ENCODE data around the gene CHP2. TPM values are rescaled to one million over a fixed set of nuclear protein-coding genes. Genes with fewer than 3 reads are reported as not detected.

Gene CHP2
- total and polyA plus RNA-seq, 2 of the 13 experiments (the other 11 are each of a cell fraction or from before 2014, with no cell fraction given): not detected

DNA sequence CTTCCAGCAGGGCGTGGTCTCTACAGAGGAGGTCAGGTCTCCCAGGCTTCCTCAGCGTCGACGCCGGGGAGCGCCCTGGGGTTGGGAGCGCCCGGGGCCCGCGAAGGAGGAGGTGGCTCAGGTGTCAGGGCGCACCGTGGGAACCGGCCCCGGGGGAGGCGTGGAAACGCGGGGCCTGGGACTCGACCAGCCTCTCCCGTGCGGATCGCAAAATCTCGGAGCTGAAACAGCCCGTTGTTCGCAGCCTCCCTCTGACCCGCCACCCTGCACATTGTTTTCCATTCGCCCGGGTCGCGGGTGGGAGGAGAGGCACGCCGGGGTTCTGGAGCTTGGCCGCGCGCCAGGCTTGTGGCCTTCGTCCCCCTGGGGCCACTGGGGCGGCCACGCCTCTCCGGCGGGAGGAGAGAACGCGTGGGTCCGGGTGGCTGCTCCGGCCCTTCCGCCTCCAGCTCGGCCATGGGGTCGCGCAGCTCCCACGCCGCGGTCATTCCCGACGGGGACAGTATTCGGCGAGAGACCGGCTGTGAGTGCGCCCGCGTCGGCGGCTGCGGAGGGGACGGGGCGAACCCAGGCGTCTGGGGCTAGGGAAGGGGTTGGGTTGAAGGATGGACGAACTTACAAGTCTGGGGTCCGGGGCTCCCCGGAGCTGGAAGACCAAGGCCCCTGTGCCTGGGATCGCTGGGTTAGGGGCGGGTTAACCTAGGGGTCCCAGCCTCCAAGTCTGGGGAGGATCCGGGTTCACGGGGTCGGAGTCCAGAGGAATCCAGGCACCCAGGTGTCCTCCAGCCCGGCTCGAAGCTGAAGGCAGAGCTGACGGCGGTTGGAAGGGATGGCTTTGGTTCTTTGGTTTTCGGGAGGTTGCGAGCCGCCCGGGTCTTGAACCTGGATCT, at the start of gene CHP2 (continued):
- TF ChIP-seq KLF12 (CRISPR knock-in tag; IDR thresholded peaks at IDR 0.05; ENCODE audit: borderline replicate concordance) (0 out of 2 replicates have a peak, but pooled peaks have one; percentile 30), BCL3 (CRISPR knock-in tag; IDR thresholded peaks at IDR 0.05) (peak; percentile 52; the same call in 1 of the 2 replicates), HNRNPK (IDR thresholded peaks at IDR 0.05; ENCODE audit: low read depth, low read length, poor library complexity, severe bottlenecking) (peak; percentile 71), MED8 (CRISPR knock-in tag; IDR thresholded peaks at IDR 0.05; ENCODE audit: insufficient replicate concordance) (peak; percentile 28), ATM (IDR thresholded peaks at IDR 0.05; ENCODE audit: borderline replicate concordance) (no peak), FOXO1 (CRISPR knock-in tag; IDR thresholded peaks at IDR 0.05) (no peak), ZNF260 (CRISPR knock-in tag; IDR thresholded peaks at IDR 0.05; ENCODE audit: borderline replicate concordance, low read depth) (no peak), SUZ12 (IDR thresholded peaks at IDR 0.05; ENCODE audit: low read depth, low read length) (no peak), ZNF512 (CRISPR knock-in tag; IDR thresholded peaks at IDR 0.05) (peak; percentile 41; the same call in 1 of the 2 replicates), KAT7 (CRISPR knock-in tag; IDR thresholded peaks at IDR 0.05; ENCODE audit: borderline replicate concordance) (no peak), ZNF136 (CRISPR knock-in tag; IDR thresholded peaks at IDR 0.05; ENCODE audit: low read depth) (no peak), ATF1 (CRISPR knock-in tag; IDR thresholded peaks at IDR 0.05) (no peak), HNRNPH1 (optimal IDR thresholded peaks at IDR 0.05; ENCODE audit: low read depth, low read length) (no peak), ZNF446 (CRISPR knock-in tag; IDR thresholded peaks at IDR 0.05) (no peak), ZNF30 (CRISPR knock-in tag; IDR thresholded peaks at IDR 0.05) (no peak)
- TF ChIP-seq, protein P1, sequence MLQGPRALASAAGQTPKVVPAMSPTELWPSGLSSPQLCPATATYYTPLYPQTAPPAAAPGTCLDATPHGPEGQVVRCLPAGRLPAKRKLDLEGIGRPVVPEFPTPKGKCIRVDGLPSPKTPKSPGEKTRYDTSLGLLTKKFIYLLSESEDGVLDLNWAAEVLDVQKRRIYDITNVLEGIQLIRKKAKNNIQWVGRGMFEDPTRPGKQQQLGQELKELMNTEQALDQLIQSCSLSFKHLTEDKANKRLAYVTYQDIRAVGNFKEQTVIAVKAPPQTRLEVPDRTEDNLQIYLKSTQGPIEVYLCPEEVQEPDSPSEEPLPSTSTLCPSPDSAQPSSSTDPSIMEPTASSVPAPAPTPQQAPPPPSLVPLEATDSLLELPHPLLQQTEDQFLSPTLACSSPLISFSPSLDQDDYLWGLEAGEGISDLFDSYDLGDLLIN (CRISPR knock-in tag; IDR thresholded peaks at IDR 0.05; ENCODE audit: borderline replicate concordance): 0 out of 2 replicates have a peak, but pooled peaks have one; percentile 24
- TF ChIP-seq, protein P2, sequence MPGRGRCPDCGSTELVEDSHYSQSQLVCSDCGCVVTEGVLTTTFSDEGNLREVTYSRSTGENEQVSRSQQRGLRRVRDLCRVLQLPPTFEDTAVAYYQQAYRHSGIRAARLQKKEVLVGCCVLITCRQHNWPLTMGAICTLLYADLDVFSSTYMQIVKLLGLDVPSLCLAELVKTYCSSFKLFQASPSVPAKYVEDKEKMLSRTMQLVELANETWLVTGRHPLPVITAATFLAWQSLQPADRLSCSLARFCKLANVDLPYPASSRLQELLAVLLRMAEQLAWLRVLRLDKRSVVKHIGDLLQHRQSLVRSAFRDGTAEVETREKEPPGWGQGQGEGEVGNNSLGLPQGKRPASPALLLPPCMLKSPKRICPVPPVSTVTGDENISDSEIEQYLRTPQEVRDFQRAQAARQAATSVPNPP (CRISPR knock-in tag; IDR thresholded peaks at IDR 0.05): no peak
- TF ChIP-seq, protein P3, sequence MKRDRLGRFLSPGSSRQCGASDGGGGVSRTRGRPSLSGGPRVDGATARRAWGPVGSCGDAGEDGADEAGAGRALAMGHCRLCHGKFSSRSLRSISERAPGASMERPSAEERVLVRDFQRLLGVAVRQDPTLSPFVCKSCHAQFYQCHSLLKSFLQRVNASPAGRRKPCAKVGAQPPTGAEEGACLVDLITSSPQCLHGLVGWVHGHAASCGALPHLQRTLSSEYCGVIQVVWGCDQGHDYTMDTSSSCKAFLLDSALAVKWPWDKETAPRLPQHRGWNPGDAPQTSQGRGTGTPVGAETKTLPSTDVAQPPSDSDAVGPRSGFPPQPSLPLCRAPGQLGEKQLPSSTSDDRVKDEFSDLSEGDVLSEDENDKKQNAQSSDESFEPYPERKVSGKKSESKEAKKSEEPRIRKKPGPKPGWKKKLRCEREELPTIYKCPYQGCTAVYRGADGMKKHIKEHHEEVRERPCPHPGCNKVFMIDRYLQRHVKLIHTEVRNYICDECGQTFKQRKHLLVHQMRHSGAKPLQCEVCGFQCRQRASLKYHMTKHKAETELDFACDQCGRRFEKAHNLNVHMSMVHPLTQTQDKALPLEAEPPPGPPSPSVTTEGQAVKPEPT (CRISPR knock-in tag; IDR thresholded peaks at IDR 0.05; ENCODE audit: low read depth): no peak
- TF ChIP-seq, protein P4, sequence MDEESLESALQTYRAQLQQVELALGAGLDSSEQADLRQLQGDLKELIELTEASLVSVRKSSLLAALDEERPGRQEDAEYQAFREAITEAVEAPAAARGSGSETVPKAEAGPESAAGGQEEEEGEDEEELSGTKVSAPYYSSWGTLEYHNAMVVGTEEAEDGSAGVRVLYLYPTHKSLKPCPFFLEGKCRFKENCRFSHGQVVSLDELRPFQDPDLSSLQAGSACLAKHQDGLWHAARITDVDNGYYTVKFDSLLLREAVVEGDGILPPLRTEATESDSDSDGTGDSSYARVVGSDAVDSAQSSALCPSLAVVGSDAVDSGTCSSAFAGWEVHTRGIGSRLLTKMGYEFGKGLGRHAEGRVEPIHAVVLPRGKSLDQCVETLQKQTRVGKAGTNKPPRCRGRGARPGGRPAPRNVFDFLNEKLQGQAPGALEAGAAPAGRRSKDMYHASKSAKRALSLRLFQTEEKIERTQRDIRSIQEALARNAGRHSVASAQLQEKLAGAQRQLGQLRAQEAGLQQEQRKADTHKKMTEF (CRISPR knock-in tag; IDR thresholded peaks at IDR 0.05): peak; percentile 39; the same call in 1 of the 2 replicates

Data from HepG2 (cell line).